ENCODE results near the gene ZBTB16.

ZBTB16 gene

GRCh38 chr11:114070464-114071139 is 11.1 kb downstream of the ZBTB16 start:
- CTCF ChIA-PET = no interaction called here
- no peak for DNase-seq (ENCODE audit: extremely low spot score)
- POLR2A ChIA-PET = no interaction called here
- TF ChIP-seq FOXA1 (IDR thresholded peaks at IDR 0.05) (no peak), TARDBP (IDR thresholded peaks at IDR 0.05) (no peak), SP1 (IDR thresholded peaks at IDR 0.05) (no peak), ELF4 (IDR thresholded peaks at IDR 0.05) (no peak), ZNF384 (IDR thresholded peaks at IDR 0.05) (no peak), LEF1 (IDR thresholded peaks at IDR 0.05; ENCODE audit: borderline replicate concordance) (no peak), NFRKB (IDR thresholded peaks at IDR 0.05) (no peak)
- TF ChIP-seq, protein P1, sequence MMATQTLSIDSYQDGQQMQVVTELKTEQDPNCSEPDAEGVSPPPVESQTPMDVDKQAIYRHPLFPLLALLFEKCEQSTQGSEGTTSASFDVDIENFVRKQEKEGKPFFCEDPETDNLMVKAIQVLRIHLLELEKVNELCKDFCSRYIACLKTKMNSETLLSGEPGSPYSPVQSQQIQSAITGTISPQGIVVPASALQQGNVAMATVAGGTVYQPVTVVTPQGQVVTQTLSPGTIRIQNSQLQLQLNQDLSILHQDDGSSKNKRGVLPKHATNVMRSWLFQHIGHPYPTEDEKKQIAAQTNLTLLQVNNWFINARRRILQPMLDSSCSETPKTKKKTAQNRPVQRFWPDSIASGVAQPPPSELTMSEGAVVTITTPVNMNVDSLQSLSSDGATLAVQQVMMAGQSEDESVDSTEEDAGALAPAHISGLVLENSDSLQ (IDR thresholded peaks at IDR 0.05) = no peak

GRCh38 chr11:114073007-114073827 is 13.7 kb downstream of the ZBTB16 start:
- DNase-seq (ENCODE audit: extremely low spot score) = no peak
- ChIA-PET CTCF (no interaction called here), POLR2A (no interaction called here)
- TF ChIP-seq BHLHE40 (IDR thresholded peaks at IDR 0.05; ENCODE audit: borderline replicate concordance) (no peak), CTBP1 (IDR thresholded peaks at IDR 0.05; ENCODE audit: borderline replicate concordance) (no peak), FOXM1 (IDR thresholded peaks at IDR 0.05; ENCODE audit: borderline replicate concordance) (no peak), ELF4 (IDR thresholded peaks at IDR 0.05) (no peak), FOXK2 (IDR thresholded peaks at IDR 0.05) (no peak), LEF1 (IDR thresholded peaks at IDR 0.05; ENCODE audit: borderline replicate concordance) (no peak), ARNT (IDR thresholded peaks at IDR 0.05) (no peak)

- TF ChIP-seq ZNF384 (IDR thresholded peaks at IDR 0.05) (no peak), TARDBP (IDR thresholded peaks at IDR 0.05) (no peak), L3MBTL2 (conservative IDR thresholded peaks at IDR 0.05) (no peak), SP1 (IDR thresholded peaks at IDR 0.05) (no peak), CTBP1 (IDR thresholded peaks at IDR 0.05; ENCODE audit: borderline replicate concordance) (no peak)
- TF ChIP-seq, protein P1 (IDR thresholded peaks at IDR 0.05) = no peak
- ChIA-PET CTCF (no interaction called here), POLR2A (no interaction called here)
Observed at GRCh38 chr11:114073828-114074381, 14.4 kb downstream of the ZBTB16 start.

GRCh38 chr11:114074546-114075343 is 15.2 kb downstream of the ZBTB16 start:
- no peak for DNase-seq (ENCODE audit: extremely low spot score)
- CTCF ChIA-PET = no interaction called here
- POLR2A ChIA-PET = no interaction called here
- TF ChIP-seq SP1 (IDR thresholded peaks at IDR 0.05) (no peak), L3MBTL2 (conservative IDR thresholded peaks at IDR 0.05) (no peak), FOXK2 (IDR thresholded peaks at IDR 0.05) (no peak), ZNF384 (IDR thresholded peaks at IDR 0.05) (no peak), BHLHE40 (IDR thresholded peaks at IDR 0.05; ENCODE audit: borderline replicate concordance) (no peak)

More at GRCh38 chr11:114073828-114074381, 14.4 kb downstream of the ZBTB16 start:
- DNase-seq (ENCODE audit: extremely low spot score) = no peak

- TF ChIP-seq ELF4 (IDR thresholded peaks at IDR 0.05) (no peak), FOXA1 (IDR thresholded peaks at IDR 0.05) (no peak), BHLHE40 (IDR thresholded peaks at IDR 0.05; ENCODE audit: borderline replicate concordance) (no peak)
- CTCF ChIA-PET = no interaction called here
- POLR2A ChIA-PET = no interaction called here
- no peak for DNase-seq (ENCODE audit: extremely low spot score)
Observed at GRCh38 chr11:114075344-114075610, 15.8 kb downstream of the ZBTB16 start.

GRCh38 chr11:114075891-114076441 is 16.5 kb downstream of the ZBTB16 start:
- CTCF ChIA-PET = no interaction called here
- POLR2A ChIA-PET = no interaction called here
- DNase-seq (ENCODE audit: extremely low spot score) = peak; percentile 74
- TF ChIP-seq L3MBTL2 (conservative IDR thresholded peaks at IDR 0.05) = peak; percentile 49
- TF ChIP-seq FOXK2 (IDR thresholded peaks at IDR 0.05) = no peak
- no peak for TF ChIP-seq SP1 (IDR thresholded peaks at IDR 0.05)
- TF ChIP-seq ELF4 (IDR thresholded peaks at IDR 0.05) = no peak
- TF ChIP-seq TARDBP (IDR thresholded peaks at IDR 0.05) = no peak
- TF ChIP-seq CTBP1 (IDR thresholded peaks at IDR 0.05; ENCODE audit: borderline replicate concordance) = 0 out of 2 replicates have a peak, but pooled peaks have one; percentile 10
- TF ChIP-seq ARNT (IDR thresholded peaks at IDR 0.05) = no peak
- no peak for TF ChIP-seq NFRKB (IDR thresholded peaks at IDR 0.05)
- no peak for TF ChIP-seq LEF1 (IDR thresholded peaks at IDR 0.05; ENCODE audit: borderline replicate concordance)
- TF ChIP-seq ZNF384 (IDR thresholded peaks at IDR 0.05) = no peak
- no peak for TF ChIP-seq HDGF (IDR thresholded peaks at IDR 0.05; ENCODE audit: borderline replicate concordance)
- TF ChIP-seq, protein P1 (IDR thresholded peaks at IDR 0.05) = no peak

Data from HEK293T (cell line).